Adrenal gland (tissue), 12 donors: Measurements from ENCODE around the gene VWA5B2. TPM values are rescaled to one million over a fixed set of nuclear protein-coding genes. Genes with fewer than 3 reads are reported as not detected.

ENCODE experiments used
- DNase-seq, 7 donors: peaks; one replicate each; pipeline ENCODE4 v3.0.0-alpha.2; 2019 to 2020
- H3K27ac ChIP-seq, 5 donors: fragments of 200-600 bp; sonication (generic) in 4 of 5; 1 replicate in 3 of 5; 2 replicates in 2 of 5; pipeline versions ENCODE4 v1.5.1 to v1.8.0; 2016 to 2020; ENCODE audit warnings: mild to moderate bottlenecking in 1 of 5
- H3K27me3 ChIP-seq: fragments of 200-600 bp; 2 replicates; pipeline ENCODE4 v1.8.0; 2021
- H3K36me3 ChIP-seq, 2 donors: fragments of 200-600 bp; replicated peaks in 1 of 2; 1 replicate in 1 of 2; 2 replicates in 1 of 2; pipeline versions ENCODE4 v1.5.1 to v1.8.0; 2018 to 2022
- H3K4me1 ChIP-seq, 2 donors: fragments of 200-600 bp; replicated peaks in 1 of 2; 1 replicate in 1 of 2; 2 replicates in 1 of 2; pipeline versions ENCODE4 v1.5.1 to v1.8.0; 2018 to 2021
- H3K4me3 ChIP-seq, 4 donors: fragments of 200-600 bp; sonication (generic) in 3 of 4; one replicate each; pipeline ENCODE4 v1.5.1; 2016 to 2018
- H3K9me3 ChIP-seq, 3 donors: fragments of 200-600 bp; sonication (generic) in 1 of 3; replicated peaks in 1 of 3; 1 replicate in 2 of 3; 2 replicates in 1 of 3; pipeline versions ENCODE4 v1.5.1 to v1.8.0; 2016 to 2021
- CTCF ChIP-seq, 6 experiments: fragments of 450-650 bp in 4 of 6; fragments of 200-600 bp in 2 of 6; sonication (generic) in 1 of 6; IDR thresholded peaks; 1 replicate in 5 of 6; 2 replicates in 1 of 6; pipeline versions ENCODE4 v1.5.1 to v1.8.0; 2016 to 2021; ENCODE audit warnings: antibody characterized with exemption in 6 of 6, mild to moderate bottlenecking in 2 of 6, moderate library complexity in 1 of 6
- POLR2A ChIP-seq, 2 donors: fragments of 450-650 bp; IDR thresholded peaks; one replicate each; pipeline ENCODE4 v1.6.1; 2017; ENCODE audit warnings: antibody characterized with exemption in 2 of 2, mild to moderate bottlenecking in 2 of 2, moderate library complexity in 1 of 2
- WGBS, 4 donors: extraction: QIAGEN DNeasy Blood & Tissue Kit in 2 of 4; methylation state at CpG; one replicate each; pipeline versions ENCODE4 v1.1.5 to v1.1.7; 2013 to 2017; 5-methylcytosine and 5-hydroxymethylcytosine counted together
- intact Hi-C, 2 donors: fragments of 100-400 bp; cut with DNase I; formaldehyde crosslinking; loops; one replicate each; pipeline versions ENCODE4 v1.14.1 to v1.15.0; 2022 to 2023
- polyA plus RNA-seq, 3 donors: library from polyadenylated mRNA; stranded (reverse); fragments of 200-250 nt in 2 of 3; fragments of 350-450 nt in 1 of 3; fragmentation: Illumina TruSeq in 1 of 3; extraction: RNeasy Lipid Tissue Mini Kit (QIAGEN cat#74804) in 1 of 3; gene quantifications; one replicate each; pipeline ENCODE4 v1.2.3, GENCODE V29; 2013 to 2014
- total RNA-seq, 9 donors: library from RNA; depleted of rRNA in 4 of 9; stranded (reverse); fragments of >200 nt in 4 of 9; fragments of 120-200 nt in 1 of 9; fragmentation: NEBNext Ultra II Directional in 1 of 9; extraction: Animal tissue kit (Norgen Biotek cat#: 25700) in 1 of 9; gene quantifications; one replicate each; pipeline versions ENCODE4 v1.1.0 to v1.2.4, GENCODE V29; 2013 to 2023
- donor health status: healthy with polysubstance abuse.
- donor health status: Bipolar disorder and iron deficiency.
- donor health status: DM: yes; HTN: yes; CAD: no.
- donor health status: DM: no; HTN: no; CAD: no.
- donor health status: DM: no; HTN: no; CAD: no.
- donor health status: DM: yes; HTN: yes; CAD: no.

The VWA5B2 gene
- total and polyA plus RNA-seq, 12 donors, result 1.1 to 1,120 (median 65.8) TPM

- H3K4me1 ChIP-seq, result peaks cover 7 to 37% of the 10 kb centered on the region in 2 donors
- WGBS, 4 donors, result 43 to 76% (median 73%) methylated on average over 4 to 13 of the region's 13 CpGs
- TF ChIP-seq POLR2A (IDR thresholded peaks at IDR 0.05), result no peak
- no peak for TF ChIP-seq CTCF (IDR thresholded peaks at IDR 0.05)
- no peak for DNase-seq
- peaks cover 0 to 25% of the 10 kb centered on the region in 2 donors for H3K36me3 ChIP-seq
- intact Hi-C loops, result loop anchor here in 1 of 2 donors (5.0 kb wide), 1 partner anchor 46 kb away; no protein-coding TSS in a partner anchor
- H3K27ac ChIP-seq, result peak overlapping the region in 1 of 5 donors; percentile 32
- H3K9me3 ChIP-seq, result no peaks in the 10 kb centered on the region
- H3K27me3 ChIP-seq, result no peaks in the 10 kb centered on the region
- H3K4me3 ChIP-seq, result no peak overlapping the region
Observed at GRCh38 chr3:184238246-184238818, 8.9 kb downstream of the VWA5B2 start.

GRCh38 chr3:184239221-184239620, 9.8 kb downstream of the VWA5B2 start:
- H3K27me3 ChIP-seq, result no peaks in the 10 kb centered on the region
- 86 to 98% (median 96%) methylated on average over 3 to 8 of the region's 8 CpGs for WGBS, 4 donors
- peaks cover 0 to 34% of the 10 kb centered on the region in 2 donors for H3K36me3 ChIP-seq
- H3K27ac ChIP-seq, result peak overlapping the region in 1 of 5 donors; percentile 41
- no peaks in the 10 kb centered on the region for H3K9me3 ChIP-seq
- TF ChIP-seq POLR2A (IDR thresholded peaks at IDR 0.05), result no peak
- intact Hi-C loops, result loop anchor here in 1 of 2 donors (5.0 kb wide), 1 partner anchor 47 kb away; no protein-coding TSS in a partner anchor
- DNase-seq, result no peak
- H3K4me3 ChIP-seq, result no peak overlapping the region
- peaks cover 4 to 31% of the 10 kb centered on the region in 2 donors for H3K4me1 ChIP-seq

GRCh38 chr3:184239708-184240107, 10.3 kb downstream of the VWA5B2 start:
- no peak for DNase-seq
- H3K4me3 ChIP-seq, result no peak overlapping the region
- no peaks in the 10 kb centered on the region for H3K9me3 ChIP-seq
- intact Hi-C loops, result loop anchor here (5.0 to 10.0 kb wide), 3 partner anchors 47 to 345 kb away; no protein-coding TSS in a partner anchor
- TF ChIP-seq POLR2A (IDR thresholded peaks at IDR 0.05), result no peak
- TF ChIP-seq CTCF (IDR thresholded peaks at IDR 0.05), result no peak
- peaks cover 0 to 26% of the 10 kb centered on the region in 2 donors for H3K4me1 ChIP-seq
- H3K27me3 ChIP-seq, result no peaks in the 10 kb centered on the region
- H3K36me3 ChIP-seq, result peaks cover 0 to 39% of the 10 kb centered on the region in 2 donors
- WGBS, 4 donors, result 84 to 91% (median 85%) methylated on average over 3 to 7 of the region's 7 CpGs
- H3K27ac ChIP-seq, result peak overlapping the region in 1 of 5 donors; percentile 41

- WGBS, 4 donors, result 56 to 83% (median 79%) methylated on average over 2 to 4 of the region's 4 CpGs
- DNase-seq, result no peak
- TF ChIP-seq CTCF (IDR thresholded peaks at IDR 0.05) (peak in 1 of 6 experiments; percentile 8), POLR2A (IDR thresholded peaks at IDR 0.05) (no peak)
Observed at GRCh38 chr3:184240384-184241140, 11.2 kb downstream of the VWA5B2 start.

More at GRCh38 chr3:184240384-184241140, 11.2 kb downstream of the VWA5B2 start:
- Histone ChIP-seq H3K27ac (peak overlapping the region in 2 of 5 donors; percentile 66 to 67), H3K4me3 (no peak overlapping the region), H3K36me3 (peaks cover 0 to 47% of the 10 kb centered on the region in 2 donors), H3K9me3 (no peaks in the 10 kb centered on the region), H3K27me3 (no peaks in the 10 kb centered on the region), H3K4me1 (peaks cover 0 to 20% of the 10 kb centered on the region in 2 donors)
- intact Hi-C loops, result loop anchor here (5.0 to 10.0 kb wide), 2 partner anchors 93 to 346 kb away; no protein-coding TSS in a partner anchor
